Measurements from ENCODE around the gene PIK3R4. TPM values are rescaled to one million over a fixed set of nuclear protein-coding genes. Genes with fewer than 3 reads are reported as not detected.

PIK3R4 gene
- total and polyA plus RNA-seq, 5 donors from 2014 or later = 18.1 to 30.1 (median 20.2) TPM

DNA sequence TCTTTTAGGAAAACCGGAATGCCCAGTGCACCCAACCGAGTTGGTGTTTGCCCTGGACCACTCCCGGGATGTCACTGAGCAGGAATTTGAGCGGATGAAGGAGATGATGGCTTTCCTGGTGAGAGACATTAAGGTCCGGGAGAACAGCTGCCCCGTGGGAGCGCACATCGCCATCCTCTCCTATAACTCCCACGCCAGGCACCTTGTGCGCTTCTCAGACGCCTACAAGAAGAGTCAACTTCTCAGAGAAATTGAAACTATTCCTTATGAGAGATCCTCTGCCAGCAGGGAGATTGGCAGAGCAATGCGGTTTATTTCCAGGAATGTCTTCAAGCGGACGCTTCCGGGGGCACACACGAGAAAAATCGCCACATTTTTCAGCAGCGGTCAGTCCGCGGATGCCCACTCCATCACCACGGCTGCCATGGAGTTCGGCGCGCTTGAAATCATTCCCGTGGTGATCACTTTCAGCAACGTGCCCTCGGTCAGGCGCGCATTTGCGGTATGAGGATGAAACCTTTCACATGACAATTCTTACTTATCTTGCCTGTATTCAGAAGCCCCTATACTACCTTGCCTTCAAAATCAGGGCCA, 97.5 kb downstream of the PIK3R4 start:
- DNase-seq (no peak), ATAC-seq (ENCODE audit: low read depth in 2 of 2) (no peak)
- H3K9me3 Mint-ChIP-seq = peaks cover 0 to 2% (median 0%) of the 10 kb centered on the region in 7 donors
- no peak overlapping the region for H3K27ac ChIP-seq (ENCODE audit: insufficient read depth, low read length, poor library complexity, severe bottlenecking)
- no peak overlapping the region for H3K4me3 ChIP-seq (ENCODE audit: low read depth, low read length)
- no peaks in the 10 kb centered on the region for H3K4me1 Mint-ChIP-seq
- H3K4me3 Mint-ChIP-seq = no peak overlapping the region
- no peaks in the 10 kb centered on the region for H3K36me3 ChIP-seq (ENCODE audit: control insufficient read depth, insufficient read depth, low read length)
- no peaks in the 10 kb centered on the region for H3K4me1 ChIP-seq (ENCODE audit: control insufficient read depth, insufficient read depth, low read length, poor library complexity, severe bottlenecking)
- H3K36me3 Mint-ChIP-seq = no peaks in the 10 kb centered on the region
- H3K27me3 Mint-ChIP-seq = peaks cover 10% of the 10 kb centered on the region
- no peak overlapping the region for H3K27ac Mint-ChIP-seq
- no peaks in the 10 kb centered on the region for H3K27me3 ChIP-seq (ENCODE audit: control insufficient read depth, insufficient read depth, low read length)
- H3K9me3 ChIP-seq (ENCODE audit: control insufficient read depth in 2 of 2, low read length in 2 of 2) = no peaks in the 10 kb centered on the region

- Mint-ChIP-seq H3K27me3 (peaks cover 13% of the 10 kb centered on the region), H3K4me3 (no peak overlapping the region), H3K27ac (no peak overlapping the region), H3K36me3 (no peaks in the 10 kb centered on the region), H3K4me1 (no peaks in the 10 kb centered on the region), H3K9me3 (peaks cover 0 to 2% (median 0%) of the 10 kb centered on the region in 7 donors)
- Histone ChIP-seq H3K27me3 (ENCODE audit: control insufficient read depth, insufficient read depth, low read length) (no peaks in the 10 kb centered on the region), H3K27ac (ENCODE audit: insufficient read depth, low read length, poor library complexity, severe bottlenecking) (no peak overlapping the region), H3K9me3 (ENCODE audit: control insufficient read depth in 2 of 2, low read length in 2 of 2) (no peaks in the 10 kb centered on the region), H3K4me3 (ENCODE audit: low read depth, low read length) (no peak overlapping the region), H3K4me1 (ENCODE audit: control insufficient read depth, insufficient read depth, low read length, poor library complexity, severe bottlenecking) (no peaks in the 10 kb centered on the region), H3K36me3 (ENCODE audit: control insufficient read depth, insufficient read depth, low read length) (no peaks in the 10 kb centered on the region)
- ATAC-seq (ENCODE audit: low read depth in 2 of 2) (no peak), DNase-seq (no peak)
Measured at GRCh38 chr3:130648293-130648692, 98.3 kb downstream of the PIK3R4 start.

DNA sequence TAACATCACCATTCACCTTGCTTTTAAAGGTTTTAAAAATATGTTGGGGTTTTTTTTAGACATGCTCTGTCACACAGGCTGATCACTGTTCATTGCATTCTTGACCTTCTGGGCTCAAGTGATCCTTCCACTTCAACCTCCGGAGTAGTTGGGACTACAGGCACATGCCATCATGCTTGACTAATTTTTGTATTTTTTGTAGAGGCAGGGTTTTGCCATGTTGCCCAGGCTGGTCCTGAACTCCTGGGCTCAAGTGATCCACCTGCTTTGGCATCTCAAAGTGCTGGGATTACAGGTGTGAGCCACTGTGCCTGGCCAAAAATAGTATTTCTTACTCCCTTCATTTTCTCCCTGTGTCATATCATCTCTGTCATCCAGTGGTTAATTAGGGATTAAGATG, 101.4 kb downstream of the PIK3R4 start:
- no peak overlapping the region for H3K27ac Mint-ChIP-seq

DNA sequence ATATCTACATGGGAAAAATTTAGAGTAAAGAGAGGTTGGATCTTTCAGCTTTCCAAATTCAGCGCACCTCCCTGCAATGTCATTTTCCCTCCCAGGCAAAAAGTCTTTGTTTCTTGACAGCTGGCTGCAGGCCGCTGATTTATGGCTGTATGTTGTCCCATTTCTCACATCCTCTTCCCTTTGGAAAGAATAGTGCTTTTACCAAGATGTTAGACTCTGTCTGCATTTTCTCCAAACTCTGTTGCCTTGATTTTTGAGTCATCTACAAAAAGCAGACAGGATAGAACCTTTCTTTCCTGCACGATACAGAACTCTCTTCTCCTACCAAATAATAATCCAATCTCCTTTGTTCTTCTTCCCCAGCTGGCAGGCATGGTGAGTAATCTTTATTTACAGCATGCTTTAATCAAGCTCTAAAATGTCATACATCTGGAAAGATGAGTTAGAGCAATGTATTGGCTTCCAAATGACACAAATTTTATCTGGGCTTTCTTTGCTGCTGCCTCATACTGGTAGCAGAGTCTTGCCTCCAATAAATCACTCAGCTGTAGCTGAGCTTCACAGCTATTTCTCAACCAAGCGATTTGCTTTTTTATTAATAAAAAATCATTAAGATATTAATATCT, 101.9 kb downstream of the PIK3R4 start:
- H3K36me3 Mint-ChIP-seq = no peaks in the 10 kb centered on the region

More for the DNA sequence above, 101.4 kb downstream of the PIK3R4 start:
- Mint-ChIP-seq H3K4me3 (no peak overlapping the region), H3K9me3 (peaks cover 0 to 2% (median 0%) of the 10 kb centered on the region in 7 donors), H3K27me3 (peaks cover 18% of the 10 kb centered on the region), H3K36me3 (no peaks in the 10 kb centered on the region), H3K4me1 (no peaks in the 10 kb centered on the region)
- ATAC-seq (ENCODE audit: low read depth in 2 of 2) (no peak), DNase-seq (no peak)
- H3K27me3 ChIP-seq (ENCODE audit: control insufficient read depth, insufficient read depth, low read length) = peaks cover 1% of the 10 kb centered on the region
- no peaks in the 10 kb centered on the region for H3K4me1 ChIP-seq (ENCODE audit: control insufficient read depth, insufficient read depth, low read length, poor library complexity, severe bottlenecking)
- H3K9me3 ChIP-seq (ENCODE audit: control insufficient read depth in 2 of 2, low read length in 2 of 2) = no peaks in the 10 kb centered on the region
- no peak overlapping the region for H3K27ac ChIP-seq (ENCODE audit: insufficient read depth, low read length, poor library complexity, severe bottlenecking)
- H3K36me3 ChIP-seq (ENCODE audit: control insufficient read depth, insufficient read depth, low read length) = no peaks in the 10 kb centered on the region
- no peak overlapping the region for H3K4me3 ChIP-seq (ENCODE audit: low read depth, low read length)

DNA sequence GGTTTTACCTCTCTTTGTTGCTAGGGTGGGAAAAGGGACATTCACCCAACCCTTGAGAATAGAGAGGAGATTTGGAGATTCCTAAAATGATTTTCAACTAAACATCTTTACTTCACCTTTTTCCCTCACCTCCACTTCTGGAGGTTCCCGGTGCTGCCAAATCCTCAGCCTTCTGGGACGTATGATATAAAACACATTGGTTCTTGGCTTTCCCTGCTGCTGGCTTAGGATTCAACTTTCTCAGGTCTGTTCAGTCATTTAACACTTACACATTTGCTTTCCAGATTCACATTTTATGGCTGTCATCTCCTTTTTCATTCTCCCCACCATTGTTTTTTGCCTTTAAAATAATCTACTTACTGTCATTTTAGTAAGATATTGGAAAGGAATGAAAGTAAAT, 106.6 kb downstream of the PIK3R4 start:
- DNase-seq (no peak), ATAC-seq (ENCODE audit: low read depth in 2 of 2) (no peak)
- Histone ChIP-seq H3K27me3 (ENCODE audit: control insufficient read depth, insufficient read depth, low read length) (peaks cover 3% of the 10 kb centered on the region), H3K4me3 (ENCODE audit: low read depth, low read length) (no peak overlapping the region), H3K36me3 (ENCODE audit: control insufficient read depth, insufficient read depth, low read length) (no peaks in the 10 kb centered on the region), H3K4me1 (ENCODE audit: control insufficient read depth, insufficient read depth, low read length, poor library complexity, severe bottlenecking) (no peaks in the 10 kb centered on the region), H3K9me3 (ENCODE audit: control insufficient read depth in 2 of 2, low read length in 2 of 2) (no peaks in the 10 kb centered on the region), H3K27ac (ENCODE audit: insufficient read depth, low read length, poor library complexity, severe bottlenecking) (no peak overlapping the region)
- Mint-ChIP-seq H3K36me3 (no peaks in the 10 kb centered on the region), H3K27me3 (peaks cover 12% of the 10 kb centered on the region), H3K4me3 (no peak overlapping the region), H3K4me1 (no peaks in the 10 kb centered on the region), H3K9me3 (peaks cover 0 to 7% (median 0%) of the 10 kb centered on the region in 7 donors), H3K27ac (no peak overlapping the region)

More for the DNA sequence above, 101.9 kb downstream of the PIK3R4 start:
- Mint-ChIP-seq H3K9me3 (peaks cover 0 to 2% (median 0%) of the 10 kb centered on the region in 7 donors), H3K4me3 (no peak overlapping the region), H3K27me3 (peaks cover 20% of the 10 kb centered on the region), H3K27ac (no peak overlapping the region), H3K4me1 (no peaks in the 10 kb centered on the region)
- DNase-seq (no peak), ATAC-seq (ENCODE audit: low read depth in 2 of 2) (no peak)
- Histone ChIP-seq H3K4me3 (ENCODE audit: low read depth, low read length) (no peak overlapping the region), H3K4me1 (ENCODE audit: control insufficient read depth, insufficient read depth, low read length, poor library complexity, severe bottlenecking) (no peaks in the 10 kb centered on the region), H3K9me3 (ENCODE audit: control insufficient read depth in 2 of 2, low read length in 2 of 2) (no peaks in the 10 kb centered on the region), H3K27me3 (ENCODE audit: control insufficient read depth, insufficient read depth, low read length) (peaks cover 3% of the 10 kb centered on the region), H3K36me3 (ENCODE audit: control insufficient read depth, insufficient read depth, low read length) (no peaks in the 10 kb centered on the region), H3K27ac (ENCODE audit: insufficient read depth, low read length, poor library complexity, severe bottlenecking) (no peak overlapping the region)

GRCh38 chr3:130636480-130637234, 110.0 kb downstream of the PIK3R4 start:
- Mint-ChIP-seq H3K4me3 (no peak overlapping the region), H3K4me1 (no peaks in the 10 kb centered on the region), H3K36me3 (no peaks in the 10 kb centered on the region), H3K27me3 (peaks cover 6% of the 10 kb centered on the region), H3K9me3 (peaks cover 0 to 7% (median 0%) of the 10 kb centered on the region in 7 donors), H3K27ac (no peak overlapping the region)
- H3K4me1 ChIP-seq (ENCODE audit: control insufficient read depth, insufficient read depth, low read length, poor library complexity, severe bottlenecking) = no peaks in the 10 kb centered on the region
- ATAC-seq (ENCODE audit: low read depth in 2 of 2) (no peak), DNase-seq (no peak)
- H3K27ac ChIP-seq (ENCODE audit: insufficient read depth, low read length, poor library complexity, severe bottlenecking) = no peak overlapping the region
- H3K27me3 ChIP-seq (ENCODE audit: control insufficient read depth, insufficient read depth, low read length) = peaks cover 3% of the 10 kb centered on the region
- no peaks in the 10 kb centered on the region for H3K9me3 ChIP-seq (ENCODE audit: control insufficient read depth in 2 of 2, low read length in 2 of 2)
- H3K36me3 ChIP-seq (ENCODE audit: control insufficient read depth, insufficient read depth, low read length) = no peaks in the 10 kb centered on the region
- H3K4me3 ChIP-seq (ENCODE audit: low read depth, low read length) = no peak overlapping the region

DNA sequence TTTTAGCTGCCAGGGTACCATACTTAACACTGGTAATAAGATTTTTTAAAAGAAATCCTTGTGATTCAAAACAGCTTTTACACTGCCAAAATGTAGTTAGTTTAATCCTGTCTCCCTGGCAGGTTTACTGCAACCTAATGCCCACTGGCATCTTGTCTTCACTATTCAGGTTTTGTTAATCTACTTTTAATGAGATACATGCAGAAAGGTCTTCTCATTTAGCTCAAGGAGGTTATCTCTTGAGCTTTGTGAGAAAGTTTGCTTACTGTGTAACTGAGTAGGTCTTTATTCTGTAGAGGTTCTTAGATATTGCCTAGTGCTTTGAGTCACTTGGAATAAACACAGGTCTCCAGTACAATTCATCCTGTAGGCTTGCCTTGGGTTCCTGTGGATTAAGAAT, 110.7 kb downstream of the PIK3R4 start:
- H3K27me3 ChIP-seq (ENCODE audit: control insufficient read depth, insufficient read depth, low read length) = peaks cover 2% of the 10 kb centered on the region
- Mint-ChIP-seq H3K4me3 (no peak overlapping the region), H3K9me3 (peaks cover 0 to 7% (median 0%) of the 10 kb centered on the region in 7 donors), H3K27me3 (peaks cover 4% of the 10 kb centered on the region), H3K4me1 (no peaks in the 10 kb centered on the region), H3K36me3 (no peaks in the 10 kb centered on the region), H3K27ac (no peak overlapping the region)
- H3K4me1 ChIP-seq (ENCODE audit: control insufficient read depth, insufficient read depth, low read length, poor library complexity, severe bottlenecking) = no peaks in the 10 kb centered on the region
- ATAC-seq (ENCODE audit: low read depth in 2 of 2) (no peak), DNase-seq (no peak)
- H3K27ac ChIP-seq (ENCODE audit: insufficient read depth, low read length, poor library complexity, severe bottlenecking) = no peak overlapping the region
- no peaks in the 10 kb centered on the region for H3K9me3 ChIP-seq (ENCODE audit: control insufficient read depth in 2 of 2, low read length in 2 of 2)
- no peak overlapping the region for H3K4me3 ChIP-seq (ENCODE audit: low read depth, low read length)
- H3K36me3 ChIP-seq (ENCODE audit: control insufficient read depth, insufficient read depth, low read length) = no peaks in the 10 kb centered on the region

Measured in CD4-positive, CD25-positive, alpha-beta regulatory T cell (primary cell).